Esophagus muscularis mucosa (tissue), 4 donors: ENCODE results near the gene TMC7. TPM values are rescaled to one million over a fixed set of nuclear protein-coding genes. Genes with fewer than 3 reads are reported as not detected.

Source experiments
- DNase-seq: peaks from one replicate; pipeline ENCODE4 v3.0.0-alpha.2; 2017; ENCODE audit errors: extremely low spot score
- H3K27ac ChIP-seq, 4 donors: fragments of 200-600 bp; sonication (generic); replicated peaks in 1 of 4; 1 replicate in 3 of 4; 2 replicates in 1 of 4; pipeline ENCODE4 v1.5.1; 2016 to 2019; ENCODE audit warnings: mild to moderate bottlenecking in 1 of 4
- H3K27me3 ChIP-seq, 4 donors: fragments of 200-600 bp; sonication (generic); one replicate each; pipeline versions ENCODE4 v1.5.1 to v1.6.0; 2016 to 2019
- H3K36me3 ChIP-seq, 4 donors: fragments of 200-600 bp; sonication (generic); one replicate each; pipeline ENCODE4 v1.5.1; 2016 to 2019
- H3K4me1 ChIP-seq, 4 donors: fragments of 200-600 bp; sonication (generic); one replicate each; pipeline ENCODE4 v1.5.1; 2016 to 2019
- H3K4me3 ChIP-seq, 4 donors: fragments of 200-600 bp; sonication (generic); 1 replicate in 2 of 4; 2 replicates in 2 of 4; pipeline ENCODE4 v1.5.1; 2016 to 2019; ENCODE audit warnings: mild to moderate bottlenecking in 4 of 4, moderate library complexity in 1 of 4
- H3K9me3 ChIP-seq, 4 donors: fragments of 200-600 bp; sonication (generic); 1 replicate in 3 of 4; 2 replicates in 1 of 4; pipeline ENCODE4 v1.5.1; 2016 to 2019
- EP300 ChIP-seq: sonication (generic); formaldehyde crosslinking; IDR thresholded peaks from one replicate; pipeline ENCODE4 v1.6.1; 2017; ENCODE audit warnings: antibody characterized with exemption
- POLR2A ChIP-seq: fragments of 450-650 bp; IDR thresholded peaks from one replicate; pipeline ENCODE4 v1.6.1; 2017; ENCODE audit warnings: antibody characterized with exemption, moderate library complexity, mild to moderate bottlenecking, low read depth
- POLR2AphosphoS5 ChIP-seq, 2 donors: sonication (generic); formaldehyde crosslinking; IDR thresholded peaks; one replicate each; pipeline ENCODE4 v1.6.1; 2017; ENCODE audit warnings: antibody characterized with exemption in 2 of 2
- WGBS: methylation state at CpG from one replicate; pipeline ENCODE4 v1.1.5; 2018; 5-methylcytosine and 5-hydroxymethylcytosine counted together
- intact Hi-C: fragments of 100-400 bp; cut with DNase I; formaldehyde crosslinking; loops from one replicate; pipeline ENCODE4 v1.15.1; 2023
- small RNA-seq, 3 donors: library from RNA; depleted of rRNA; stranded (forward); fragments of <200 nt; gene quantifications; one replicate each; pipeline ENCODE3, GENCODE V24; 2016
- total RNA-seq, 4 donors: library from RNA; depleted of rRNA; stranded (reverse); fragments of >200 nt; gene quantifications; one replicate each; pipeline versions ENCODE4 v1.1.0 to v1.2.1, GENCODE V29; 2016
- TF ChIP-seq, protein P1 (sequence below), 3 experiments: fragments of 200-600 bp in 2 of 3; fragments of 450-650 bp in 1 of 3; sonication (generic) in 2 of 3; IDR thresholded peaks; one replicate each; pipeline ENCODE4 v1.5.1; 2017 to 2019; ENCODE audit warnings: antibody characterized with exemption in 3 of 3, mild to moderate bottlenecking in 2 of 3, moderate library complexity in 1 of 3

TMC7 gene
- total RNA-seq, 4 donors from 2014 or later = 0.17 to 0.83 (median 0.56) TPM

- H3K27ac ChIP-seq = no peak overlapping the region
These were observed 128.3 kb downstream of the TMC7 start for GRCh38 chr16:19112099-19112407.

More at GRCh38 chr16:19112099-19112407, 128.3 kb downstream of the TMC7 start:
- no peak for TF ChIP-seq EP300
- no peak for TF ChIP-seq POLR2A
- TF ChIP-seq, protein P1, sequence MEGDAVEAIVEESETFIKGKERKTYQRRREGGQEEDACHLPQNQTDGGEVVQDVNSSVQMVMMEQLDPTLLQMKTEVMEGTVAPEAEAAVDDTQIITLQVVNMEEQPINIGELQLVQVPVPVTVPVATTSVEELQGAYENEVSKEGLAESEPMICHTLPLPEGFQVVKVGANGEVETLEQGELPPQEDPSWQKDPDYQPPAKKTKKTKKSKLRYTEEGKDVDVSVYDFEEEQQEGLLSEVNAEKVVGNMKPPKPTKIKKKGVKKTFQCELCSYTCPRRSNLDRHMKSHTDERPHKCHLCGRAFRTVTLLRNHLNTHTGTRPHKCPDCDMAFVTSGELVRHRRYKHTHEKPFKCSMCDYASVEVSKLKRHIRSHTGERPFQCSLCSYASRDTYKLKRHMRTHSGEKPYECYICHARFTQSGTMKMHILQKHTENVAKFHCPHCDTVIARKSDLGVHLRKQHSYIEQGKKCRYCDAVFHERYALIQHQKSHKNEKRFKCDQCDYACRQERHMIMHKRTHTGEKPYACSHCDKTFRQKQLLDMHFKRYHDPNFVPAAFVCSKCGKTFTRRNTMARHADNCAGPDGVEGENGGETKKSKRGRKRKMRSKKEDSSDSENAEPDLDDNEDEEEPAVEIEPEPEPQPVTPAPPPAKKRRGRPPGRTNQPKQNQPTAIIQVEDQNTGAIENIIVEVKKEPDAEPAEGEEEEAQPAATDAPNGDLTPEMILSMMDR (IDR thresholded peaks at IDR 0.05) = no peak
- no peak for TF ChIP-seq POLR2AphosphoS5 (IDR thresholded peaks at IDR 0.05)
- peaks cover 34 to 48% (median 43%) of the 10 kb centered on the region in 4 donors for H3K4me1 ChIP-seq
- 83% methylated on average over 2 of the region's 2 CpGs for WGBS
- H3K9me3 ChIP-seq = no peaks in the 10 kb centered on the region
- peaks cover 0 to 20% (median 19%) of the 10 kb centered on the region in 4 donors for H3K36me3 ChIP-seq
- no peak for DNase-seq
- H3K4me3 ChIP-seq = no peak overlapping the region
- intact Hi-C loops = no loop called here
- no peaks in the 10 kb centered on the region for H3K27me3 ChIP-seq

Small RNAs within 50 kb of the gene (small RNA-seq; reads per million reads assigned to genes)
- 0 reads per million in 3 donors for gene RNU6-1340P

Other genes with a start within 250 kb of the TMC7 start
- 1,000 to 10,000 TPM in 2 of 4 donors, 100 to 1,000 TPM in 2; 356 to 2,439 (median 1,496) TPM for gene RPS15A, start 193.6 kb upstream of the TMC7 start, total RNA-seq
- 100 to 1,000 TPM in 1 of 4 donors, 10 to 100 TPM in 3; 53.4 to 146 (median 91.2) TPM for gene ARL6IP1, start 182.4 kb upstream of the TMC7 start, total RNA-seq
- gene SMG1, start 57.5 kb upstream of the TMC7 start, total RNA-seq = 10 to 100 TPM; 65.2 to 88.9 (median 69.1) TPM
- gene COQ7, start 83.7 kb downstream of the TMC7 start, total RNA-seq = 10 to 100 TPM; 19.1 to 31.2 (median 28.8) TPM
- 100 to 1,000 TPM in 1 of 4 donors, 10 to 100 TPM in 3; 56.1 to 111 (median 83.2) TPM for gene ITPRIPL2, start 130.0 kb downstream of the TMC7 start, total RNA-seq
- gene SYT17, start 184.3 kb downstream of the TMC7 start, total RNA-seq = 1 to 10 TPM; 5.0 to 8.7 (median 6.2) TPM